Activated naive CD8-positive, alpha-beta T cell treated with anti-CD3 and anti-CD28 coated beads, Interleukin-2, amount 10 ng/mL, durations not matched to agents 7 days and 5 days (primary cell): ENCODE results near the gene TGFA. TPM values are rescaled to one million over a fixed set of nuclear protein-coding genes. Genes with fewer than 3 reads are reported as not detected.

Experiments used
- ATAC-seq: fragments of 150-1000 bp; cut with Tn5 transposase; one replicate; pipeline ENCODE4 v1.10.0; 2021; ENCODE audit warnings: low read depth, moderate library complexity
- POLR2A ChIA-PET: fragments of 350-600 bp; sonication (Branson Sonifier 250); formaldehyde crosslinking; loops from one replicate; lab custom pipeline; 2021; ENCODE audit warnings: antibody characterized with exemption; lab: Charles Lee
- DNase-seq: peaks from one replicate; pipeline ENCODE4 v3.0.0; 2021
- H3K27ac Mint-ChIP-seq: one replicate; pipeline ENCODE4 v1.8.0; 2022; ENCODE audit warnings: mild to moderate bottlenecking, mixed read lengths
- H3K27me3 Mint-ChIP-seq: one replicate; pipeline ENCODE4 v1.8.0; 2022; ENCODE audit warnings: mild to moderate bottlenecking, moderate library complexity, mixed read lengths
- H3K36me3 Mint-ChIP-seq: one replicate; pipeline ENCODE4 v1.8.0; 2021; ENCODE audit warnings: mild to moderate bottlenecking, mixed read lengths
- H3K4me1 Mint-ChIP-seq: one replicate; pipeline ENCODE4 v1.8.0; 2021; ENCODE audit warnings: mixed read lengths
- H3K4me3 Mint-ChIP-seq: one replicate; pipeline ENCODE4 v1.8.0; 2022; ENCODE audit warnings: mild to moderate bottlenecking, moderate library complexity, mixed read lengths
- H3K9me3 Mint-ChIP-seq: one replicate; pipeline ENCODE4 v1.8.0; 2021; ENCODE audit warnings: mixed read lengths
- total RNA-seq, 2 experiments: library from RNA; stranded (reverse); gene quantifications; one replicate each; pipeline ENCODE4 v1.2.3, GENCODE V29; 2021

Gene TGFA
- total RNA-seq, 2 experiments from 2014 or later: 0.86 to 1.0 TPM

DNA sequence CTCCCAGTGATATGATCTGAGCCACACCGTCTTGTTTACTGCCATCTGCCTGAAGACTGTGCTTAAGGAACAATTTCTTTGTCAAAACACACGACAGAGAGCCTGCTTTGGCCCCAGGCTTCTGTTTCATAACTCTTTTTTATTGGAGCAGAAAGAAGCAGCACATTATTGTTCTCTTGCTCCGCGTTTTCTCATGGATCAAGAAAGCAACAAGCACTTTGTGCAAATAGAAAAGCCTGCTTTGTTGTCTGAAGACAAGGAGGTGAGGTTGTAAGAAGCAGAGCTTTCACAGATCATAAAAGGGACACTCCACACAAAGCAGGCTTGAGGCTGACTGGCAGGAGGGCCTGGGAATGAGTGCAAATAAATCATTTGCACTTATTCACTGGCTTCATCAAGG lies 133.5 kb downstream of the TGFA start:
- Mint-ChIP-seq H3K36me3 (no peaks in the 10 kb centered on the region), H3K4me3 (no peak overlapping the region), H3K27me3 (peaks cover 10% of the 10 kb centered on the region), H3K4me1 (no peaks in the 10 kb centered on the region), H3K27ac (no peak overlapping the region), H3K9me3 (no peaks in the 10 kb centered on the region)
- POLR2A ChIA-PET: no interaction called here
- ATAC-seq (no peak), DNase-seq (no peak)

DNA sequence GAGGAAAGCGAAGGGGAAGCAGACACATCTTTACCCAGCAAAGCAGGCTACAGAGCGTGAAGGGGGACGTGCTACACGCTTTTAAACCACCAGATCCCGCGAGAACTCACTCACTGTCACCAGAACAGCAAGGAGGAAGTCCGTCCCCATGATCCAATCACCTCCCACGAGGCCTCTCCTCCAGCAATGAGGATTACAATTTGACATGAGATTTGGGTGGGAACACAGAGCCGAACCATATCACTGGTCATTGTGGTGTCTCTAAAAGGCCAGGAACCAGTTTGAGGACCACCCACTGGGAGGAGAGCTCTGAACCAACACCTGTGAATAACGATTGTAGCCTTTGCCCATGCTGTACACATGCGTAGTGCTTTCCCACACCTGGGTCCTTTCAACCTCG lies 135.1 kb downstream of the TGFA start:
- ATAC-seq (no peak), DNase-seq (no peak)
- POLR2A ChIA-PET: no interaction called here
- peaks cover 6% of the 10 kb centered on the region for H3K27me3 Mint-ChIP-seq
- no peaks in the 10 kb centered on the region for H3K9me3 Mint-ChIP-seq
- no peaks in the 10 kb centered on the region for H3K36me3 Mint-ChIP-seq
- H3K4me3 Mint-ChIP-seq: no peak overlapping the region
- H3K4me1 Mint-ChIP-seq: no peaks in the 10 kb centered on the region
- no peak overlapping the region for H3K27ac Mint-ChIP-seq

DNA sequence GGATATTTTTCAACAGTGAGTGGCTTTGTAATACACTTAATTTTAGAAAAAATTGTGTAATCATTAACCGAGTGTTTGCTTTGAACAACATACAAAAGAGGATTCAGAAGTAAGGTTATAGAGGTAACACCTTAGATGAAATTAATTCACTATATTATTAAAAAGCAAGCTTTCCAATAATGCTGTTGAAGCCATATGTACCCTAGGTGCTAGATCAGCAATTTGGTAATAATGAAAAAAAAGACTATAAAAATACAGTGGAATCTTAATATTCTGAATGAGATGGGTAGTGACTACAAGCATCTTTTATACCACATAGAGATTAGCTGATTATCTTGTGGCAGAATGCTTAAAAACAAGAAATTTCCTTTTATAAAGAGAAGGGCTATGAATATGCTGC lies 136.6 kb downstream of the TGFA start:
- Mint-ChIP-seq H3K4me1 (no peaks in the 10 kb centered on the region), H3K27ac (no peak overlapping the region), H3K36me3 (no peaks in the 10 kb centered on the region), H3K4me3 (no peak overlapping the region), H3K9me3 (no peaks in the 10 kb centered on the region), H3K27me3 (peaks cover 6% of the 10 kb centered on the region)
- ATAC-seq (no peak), DNase-seq (no peak)
- POLR2A ChIA-PET: no interaction called here

DNA sequence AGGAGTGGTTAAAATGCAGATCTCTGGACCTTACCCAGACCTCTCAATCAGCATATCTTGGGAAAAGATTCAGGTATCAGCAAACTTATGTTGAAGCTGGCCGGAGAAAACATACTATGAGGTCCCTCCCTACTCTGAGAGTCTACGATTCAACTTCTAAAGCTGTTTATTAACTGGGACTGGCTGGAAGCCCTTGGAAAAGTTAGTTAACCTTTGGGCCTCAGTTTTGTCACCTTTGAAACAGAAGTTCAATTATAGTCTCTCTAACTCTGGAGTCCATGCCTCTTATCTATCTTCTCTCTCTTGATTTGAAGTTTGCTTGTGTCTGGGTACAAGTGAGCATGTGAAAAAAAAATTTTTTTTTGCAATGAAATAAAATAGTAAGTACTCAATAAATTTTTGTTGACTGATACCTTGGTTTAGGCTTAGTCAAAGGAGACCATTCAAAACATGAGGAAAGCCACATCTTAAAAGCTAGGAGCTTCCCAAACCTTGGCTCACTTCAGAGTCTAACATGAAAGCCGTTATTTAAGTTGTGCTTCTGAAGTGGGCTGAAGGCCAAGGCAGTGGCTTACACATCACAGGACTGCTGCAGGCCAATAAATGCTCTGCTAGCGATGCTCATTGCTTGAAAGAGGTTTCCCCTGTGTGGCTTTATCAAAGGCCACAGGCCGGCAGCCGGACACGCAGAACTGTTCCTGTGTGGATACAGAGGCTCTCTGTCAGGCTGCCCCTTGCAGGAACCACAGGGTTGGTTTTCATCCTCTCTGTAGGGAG lies 141.1 kb downstream of the TGFA start:
- no peak overlapping the region for H3K4me3 Mint-ChIP-seq
- H3K36me3 Mint-ChIP-seq: no peaks in the 10 kb centered on the region
- no peaks in the 10 kb centered on the region for H3K4me1 Mint-ChIP-seq
- DNase-seq (no peak), ATAC-seq (no peak)
- H3K27ac Mint-ChIP-seq: no peak overlapping the region
- POLR2A ChIA-PET: no interaction called here
- peaks cover 16% of the 10 kb centered on the region for H3K27me3 Mint-ChIP-seq
- H3K9me3 Mint-ChIP-seq: no peaks in the 10 kb centered on the region

DNA sequence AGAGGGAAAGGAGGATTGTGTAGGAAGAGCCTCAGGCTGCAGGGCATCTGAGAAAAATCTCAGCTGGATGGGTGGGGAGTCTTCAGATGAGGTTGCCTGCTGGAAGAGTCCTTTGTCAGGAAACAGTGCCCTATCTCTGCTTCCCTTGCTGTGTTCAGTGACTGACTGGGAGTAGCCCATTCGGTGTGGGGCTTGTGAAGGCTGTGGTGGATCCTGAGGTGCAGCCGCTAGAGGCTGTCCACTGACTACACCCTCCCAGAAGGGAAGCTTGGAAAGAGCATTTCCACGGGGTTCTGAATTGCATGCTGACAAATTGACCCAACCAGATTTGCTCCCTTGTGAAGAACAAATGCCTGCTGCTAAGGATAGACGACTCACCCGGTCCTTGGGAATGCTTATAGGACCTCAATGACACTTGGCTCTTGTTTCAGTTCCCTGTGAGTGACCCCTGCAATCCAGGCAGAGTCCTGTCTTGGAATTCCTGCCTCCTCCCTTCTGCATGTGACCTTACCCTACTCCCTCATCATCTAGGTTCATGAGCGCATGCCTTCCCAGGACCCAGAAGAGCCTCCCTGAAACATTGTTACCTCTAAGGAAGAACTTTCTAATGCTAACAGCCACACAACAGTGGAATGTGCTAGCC lies 142.0 kb downstream of the TGFA start:
- POLR2A ChIA-PET: no interaction called here
- DNase-seq (no peak), ATAC-seq (no peak)
- Mint-ChIP-seq H3K4me3 (no peak overlapping the region), H3K27me3 (peaks cover 22% of the 10 kb centered on the region), H3K27ac (no peak overlapping the region), H3K4me1 (no peaks in the 10 kb centered on the region), H3K9me3 (no peaks in the 10 kb centered on the region), H3K36me3 (no peaks in the 10 kb centered on the region)

DNA sequence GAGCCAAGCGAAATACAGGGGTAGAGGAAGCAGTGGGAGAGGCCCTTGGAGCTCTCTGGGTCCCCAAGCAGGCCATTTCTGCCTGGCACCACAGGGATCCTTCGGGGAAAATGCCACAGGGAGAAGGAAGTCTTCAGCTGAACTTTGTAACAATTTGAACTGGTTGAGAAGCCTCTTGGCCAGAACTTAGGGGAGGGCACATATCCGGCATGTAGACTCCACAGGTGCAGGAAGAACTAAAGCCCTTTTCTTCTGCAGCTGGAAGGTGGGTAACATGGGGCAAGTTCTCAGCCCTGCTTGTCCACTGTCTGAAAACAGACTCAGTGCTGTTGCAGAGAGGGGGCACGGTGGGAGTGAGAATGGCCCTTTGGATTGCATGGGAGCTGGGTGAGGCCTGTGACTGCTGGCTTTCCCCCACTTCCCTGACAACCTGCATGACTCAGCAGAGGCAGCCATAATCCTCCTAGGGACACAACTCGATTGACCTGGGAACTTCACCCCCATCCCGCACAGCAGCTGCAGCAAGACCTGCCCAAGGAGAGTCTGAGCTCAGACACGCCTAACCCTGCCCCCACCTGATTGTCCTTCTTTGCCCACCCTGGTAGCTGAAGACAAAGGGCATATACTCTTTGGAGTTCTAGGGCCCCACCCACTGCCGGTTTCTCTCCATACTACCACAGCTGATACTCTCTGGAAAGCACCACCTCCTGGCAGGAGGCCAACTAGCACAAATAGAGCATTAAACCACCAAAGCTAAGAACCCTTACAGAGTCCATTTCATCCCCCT lies 150.2 kb downstream of the TGFA start:
- Mint-ChIP-seq H3K9me3 (peaks cover 2% of the 10 kb centered on the region), H3K27ac (no peak overlapping the region), H3K4me1 (peaks cover 3% of the 10 kb centered on the region), H3K4me3 (no peak overlapping the region), H3K27me3 (peaks cover 20% of the 10 kb centered on the region), H3K36me3 (peaks cover 1% of the 10 kb centered on the region)
- DNase-seq (no peak), ATAC-seq (no peak)
- POLR2A ChIA-PET: no interaction called here

DNA sequence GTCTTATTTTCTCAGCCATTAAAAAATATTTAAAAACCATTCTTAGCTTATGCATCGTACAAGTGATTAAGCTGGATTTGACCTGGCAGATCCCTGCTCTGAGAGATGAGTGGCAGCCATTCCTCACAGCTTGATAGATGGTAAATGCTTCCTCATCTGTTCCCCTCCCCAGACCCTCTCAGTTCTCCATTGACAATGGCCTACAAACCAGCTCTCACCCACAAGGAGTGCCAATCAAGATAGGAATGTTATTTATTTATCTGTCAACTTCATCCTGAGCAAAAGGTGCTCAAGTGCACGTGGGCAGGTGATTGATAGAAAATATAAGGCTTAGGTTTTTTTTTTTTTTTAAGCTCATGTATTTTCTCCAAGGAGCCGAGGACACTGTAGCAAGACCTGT lies 153.1 kb downstream of the TGFA start:
- Mint-ChIP-seq H3K4me3 (no peak overlapping the region), H3K36me3 (peaks cover 1% of the 10 kb centered on the region), H3K27me3 (peaks cover 12% of the 10 kb centered on the region), H3K9me3 (peaks cover 1% of the 10 kb centered on the region), H3K27ac (no peak overlapping the region), H3K4me1 (peaks cover 4% of the 10 kb centered on the region)
- POLR2A ChIA-PET: no interaction called here
- no peak for DNase-seq
- no peak for ATAC-seq

DNA sequence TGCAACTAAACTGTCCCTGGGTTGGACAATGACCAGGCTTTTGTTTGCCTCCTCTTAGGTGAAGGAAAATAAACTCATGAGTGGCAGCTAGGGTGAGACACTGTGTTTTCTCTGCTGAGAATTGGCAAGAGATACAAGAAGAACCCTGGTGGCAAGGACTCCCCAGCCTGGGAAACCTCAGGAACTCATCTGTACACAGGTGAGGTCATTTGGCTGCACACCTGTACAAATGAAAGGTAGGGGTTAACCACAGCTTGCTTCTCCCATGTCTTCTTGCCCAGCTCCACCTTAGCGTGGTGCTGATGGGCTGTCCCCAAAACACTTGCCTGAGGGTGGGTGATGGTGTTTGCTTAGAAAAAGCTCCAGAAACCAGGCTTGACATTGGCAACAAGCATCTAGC lies 154.6 kb downstream of the TGFA start:
- H3K4me3 Mint-ChIP-seq: no peak overlapping the region
- no peak overlapping the region for H3K27ac Mint-ChIP-seq
- no peak for DNase-seq
- H3K9me3 Mint-ChIP-seq: peaks cover 4% of the 10 kb centered on the region
- no peak for ATAC-seq
- H3K4me1 Mint-ChIP-seq: peaks cover 3% of the 10 kb centered on the region
- peaks cover 20% of the 10 kb centered on the region for H3K27me3 Mint-ChIP-seq
- POLR2A ChIA-PET: no interaction called here
- H3K36me3 Mint-ChIP-seq: no peaks in the 10 kb centered on the region

Other genes with a start within 250 kb of the TGFA start
- gene ADD2, start 214.4 kb upstream of the TGFA start, total RNA-seq: 10 to 100 TPM; 20.9 to 25.7 TPM
- gene FIGLA, start 236.8 kb upstream of the TGFA start, total RNA-seq: not detected